Measurements from ENCODE around the gene TPO. TPM values are rescaled to one million over a fixed set of nuclear protein-coding genes. Genes with fewer than 3 reads are reported as not detected.

Gene TPO
- total RNA-seq, 1 experiment from 2014 or later: not detected

DNA sequence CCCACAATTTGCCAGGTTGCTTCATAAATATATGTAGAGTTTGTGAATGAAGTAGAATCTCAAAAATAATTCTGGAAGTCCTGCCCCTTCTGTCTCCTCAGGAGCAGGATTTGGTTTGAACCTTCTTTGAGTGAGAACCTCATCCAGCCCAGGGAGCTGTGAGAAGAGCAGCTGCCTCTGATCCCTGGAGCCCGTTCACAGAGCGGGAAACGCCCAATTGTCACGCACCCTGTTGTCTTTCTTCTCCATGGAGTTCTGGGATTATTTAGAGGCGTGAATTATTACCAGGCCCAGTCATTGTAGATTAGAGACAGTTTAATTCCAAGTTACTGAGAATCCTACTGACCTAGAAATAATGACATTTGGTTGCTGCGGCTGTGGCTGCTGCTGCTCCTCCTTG, 66.1 kb downstream of the TPO start:
- H3K79me2 ChIP-seq (ENCODE audit: insufficient read depth, low read length): no peaks in the 10 kb centered on the region
- H3K4me2 ChIP-seq (ENCODE audit: insufficient read depth, insufficient read length, low read length): no peak overlapping the region
- Mint-ChIP-seq H3K4me3 (no peak overlapping the region), H3K9me3 (peaks cover 0 to 5% of the 10 kb centered on the region in 2 experiments; a peak in 2 of 5 replicates), H3K36me3 (ENCODE audit: insufficient read depth in 1 of 3, low read depth in 3 of 3) (peaks cover 0 to 8% (median 5%) of the 10 kb centered on the region in 3 experiments; a peak in 5 of 7 replicates), H3K27ac (no peak overlapping the region), H3K27me3 (ENCODE audit: low read depth) (no peaks in the 10 kb centered on the region; the same call in none of the 2 replicates), H3K4me1 (peaks cover 7 to 9% of the 10 kb centered on the region in 2 experiments)
- no peak overlapping the region for H3K56ac ChIP-seq (ENCODE audit: insufficient read length, low read depth, low read length)
- H3K23me2 ChIP-seq (ENCODE audit: insufficient read length, low read depth, low read length, poor library complexity, severe bottlenecking): no peaks in the 10 kb centered on the region
- no peak overlapping the region for H2BK120ac ChIP-seq (ENCODE audit: low read depth, low read length, poor library complexity, severe bottlenecking)
- no CpG with 5 or more reads among the region's 6 CpGs for WGBS (ENCODE audit: extremely low coverage, insufficient read length, low lambda C conversion rate)
- no peak overlapping the region for H3K14ac ChIP-seq (ENCODE audit: insufficient read depth, low read length)
- no peak overlapping the region for H3K18ac ChIP-seq (ENCODE audit: insufficient read length, low read depth, low read length)
- no peak overlapping the region for H2BK20ac ChIP-seq (ENCODE audit: low read depth, low read length, poor library complexity, severe bottlenecking)
- no peak overlapping the region for H4K91ac ChIP-seq (ENCODE audit: insufficient read length, low read depth, low read length)
- no peak overlapping the region for H3T11ph ChIP-seq (ENCODE audit: low read length)
- no peak overlapping the region for H3K4ac ChIP-seq (ENCODE audit: low read depth, low read length)
- no peak for DNase-seq
- TF ChIP-seq CTCF (conservative IDR thresholded peaks at IDR 0.05): no peak
- no peak overlapping the region for H3K23ac ChIP-seq (ENCODE audit: insufficient read length, low read depth, low read length)
- no peak overlapping the region for H3K9ac ChIP-seq (ENCODE audit: extremely low read depth, insufficient read length, low read length)
- no peak overlapping the region for H2AFZ ChIP-seq (ENCODE audit: low read length)
- no peak overlapping the region for H3K27ac ChIP-seq (ENCODE audit: insufficient read length, low read depth, low read length)
- no peaks in the 10 kb centered on the region; the same call in 1 of the 2 replicates for H3K4me1 ChIP-seq (ENCODE audit: insufficient read depth, low read length)
- no peak overlapping the region for H2BK15ac ChIP-seq (ENCODE audit: low read depth, low read length)
- no peak overlapping the region for H2BK12ac ChIP-seq (ENCODE audit: insufficient read length, low read depth, low read length)
- no peaks in the 10 kb centered on the region for H3K9me3 ChIP-seq (ENCODE audit: control insufficient read depth, low read depth, low read length)
- no peaks in the 10 kb centered on the region for H4K20me1 ChIP-seq (ENCODE audit: control insufficient read depth, insufficient read depth, insufficient read length)
- no peak overlapping the region for H2AK5ac ChIP-seq (ENCODE audit: insufficient read length, low read length)
- no peak overlapping the region for H4K8ac ChIP-seq (replicated peaks; ENCODE audit: insufficient read length, low read depth, low read length)
- H3K79me1 ChIP-seq (ENCODE audit: insufficient read depth, low read depth, low read length, poor library complexity, severe bottlenecking): no peaks in the 10 kb centered on the region
- H2BK5ac ChIP-seq (ENCODE audit: insufficient read length, low read length): no peak overlapping the region
- no peak overlapping the region for H4K5ac ChIP-seq (ENCODE audit: insufficient read length, low read depth, low read length)
- H3K27me3 ChIP-seq (ENCODE audit: insufficient read depth, low read length): no peaks in the 10 kb centered on the region

All from H9 (cell line).